Right cardiac atrium (tissue), 5 donors: ENCODE measurements around the gene FAAH. TPM values are rescaled to one million over a fixed set of nuclear protein-coding genes. Genes with fewer than 3 reads are reported as not detected.

Experiments used
- ATAC-seq, 2 donors: fragments of 200-7000 bp; cut with Tn5 transposase; one replicate each; pipeline versions ENCODE4 v1.8.0 to v1.9.1; 2020; ENCODE audit warnings: moderate library complexity in 2 of 2, mild to moderate bottlenecking in 1 of 2
- DNase-seq, 3 donors: peaks; one replicate each; pipeline ENCODE4 v3.0.0-alpha.2; 2020
- H3K27ac ChIP-seq: one replicate; pipeline ENCODE4 v1.5.1; 2013; ENCODE audit warnings: mild to moderate bottlenecking, low read length, control low read depth, moderate library complexity
- H3K27me3 ChIP-seq: one replicate; pipeline ENCODE4 v1.6.1; 2013; ENCODE audit not compliant: control insufficient read depth, insufficient read depth
- H3K4me1 ChIP-seq: one replicate; pipeline ENCODE4 v1.6.1; 2013; ENCODE audit warnings: low read length; ENCODE audit not compliant: control insufficient read depth, insufficient read depth
- H3K4me3 ChIP-seq: one replicate; pipeline ENCODE4 v1.5.1; 2013; ENCODE audit warnings: low read length, control low read depth
- H3K9me3 ChIP-seq: one replicate; pipeline ENCODE4 v1.6.1; 2013; ENCODE audit warnings: low read length; ENCODE audit not compliant: control insufficient read depth
- WGBS: extraction: QIAGEN DNeasy Blood & Tissue Kit; methylation state at CpG from one replicate; pipeline ENCODE4 v1.1.7; 2013; 5-methylcytosine and 5-hydroxymethylcytosine counted together
- intact Hi-C, 4 donors: fragments of 100-400 bp; cut with DNase I; formaldehyde crosslinking; loops; one replicate each; pipeline versions ENCODE4 v1.11.0 to v1.14.0; 2022 to 2023
- polyA plus RNA-seq: library from polyadenylated mRNA; stranded (reverse); fragments of 200-250 nt; gene quantifications from one replicate; pipeline ENCODE4 v1.2.3, GENCODE V29; 2013
- total RNA-seq, 4 donors: library from RNA; stranded (reverse); fragmentation: NEBNext Ultra II Directional; extraction: Animal tissue kit (Norgen Biotek cat#: 25700); gene quantifications; one replicate each; pipeline ENCODE4 v1.2.1, GENCODE V29; 2021
- donor health status: healthy with polysubstance abuse.
- donor health status: DM: no; HTN: yes; CAD: no.
- donor health status: DM: no; HTN: no; CAD: no.
- donor health status: DM: no; HTN: yes; CAD: no; lungs with severe emphysema.
- donor health status: DM: yes; HTN: yes; CAD: no.

The FAAH gene
- total and polyA plus RNA-seq, 5 donors = 4.8 to 17.2 (median 12.7) TPM

GRCh38 chr1:46423574-46424240 lies 29.6 kb downstream of the FAAH start:
- Histone ChIP-seq H3K27me3 (no peaks in the 10 kb centered on the region), H3K4me1 (no peaks in the 10 kb centered on the region), H3K27ac (no peak overlapping the region), H3K9me3 (no peaks in the 10 kb centered on the region), H3K4me3 (no peak overlapping the region)
- WGBS = 77% methylated on average over 16 of the region's 16 CpGs
- no peak for DNase-seq
- intact Hi-C loops = no loop called here
- ATAC-seq = no peak

GRCh38 chr1:46424730-46425129 lies 30.6 kb downstream of the FAAH start:
- DNase-seq = no peak
- Histone ChIP-seq H3K4me1 (no peaks in the 10 kb centered on the region), H3K27me3 (no peaks in the 10 kb centered on the region), H3K4me3 (no peak overlapping the region), H3K9me3 (no peaks in the 10 kb centered on the region), H3K27ac (no peak overlapping the region)
- no peak for ATAC-seq
- intact Hi-C loops = no loop called here
- WGBS = 78% methylated on average over 4 of the region's 4 CpGs

GRCh38 chr1:46425726-46426125 lies 31.6 kb downstream of the FAAH start:
- intact Hi-C loops = no loop called here
- Histone ChIP-seq H3K4me3 (no peak overlapping the region), H3K27me3 (no peaks in the 10 kb centered on the region), H3K4me1 (no peaks in the 10 kb centered on the region), H3K27ac (no peak overlapping the region), H3K9me3 (no peaks in the 10 kb centered on the region)
- no peak for ATAC-seq
- peak in 1 of 3 donors; percentile 9 for DNase-seq
- WGBS = 47% methylated on average over 4 of the region's 4 CpGs

- no peak overlapping the region for H3K4me3 ChIP-seq
- no peaks in the 10 kb centered on the region for H3K4me1 ChIP-seq
- ATAC-seq = no peak
- intact Hi-C loops = no loop called here
- no peaks in the 10 kb centered on the region for H3K27me3 ChIP-seq
- no peak overlapping the region for H3K27ac ChIP-seq
- no peaks in the 10 kb centered on the region for H3K9me3 ChIP-seq
- 47% methylated on average over 2 of the region's 2 CpGs for WGBS
- DNase-seq = no peak
These were observed 33.4 kb downstream of the FAAH start for GRCh38 chr1:46427541-46427940.

GRCh38 chr1:46429436-46429835 lies 35.3 kb downstream of the FAAH start:
- Histone ChIP-seq H3K9me3 (no peaks in the 10 kb centered on the region), H3K4me1 (no peaks in the 10 kb centered on the region), H3K4me3 (no peak overlapping the region), H3K27me3 (no peaks in the 10 kb centered on the region), H3K27ac (no peak overlapping the region)
- 86% methylated on average over 1 of the region's 1 CpG for WGBS
- DNase-seq = peak in 1 of 3 donors; percentile 7
- intact Hi-C loops = no loop called here
- ATAC-seq = peak in 1 of 2 donors; percentile 20

- ATAC-seq = no peak
- H3K27ac ChIP-seq = no peak overlapping the region
- H3K4me3 ChIP-seq = no peak overlapping the region
- intact Hi-C loops = no loop called here
- no peaks in the 10 kb centered on the region for H3K4me1 ChIP-seq
- H3K27me3 ChIP-seq = no peaks in the 10 kb centered on the region
- 81% methylated on average over 6 of the region's 6 CpGs for WGBS
- no peaks in the 10 kb centered on the region for H3K9me3 ChIP-seq
- peak in 1 of 3 donors; percentile 27 for DNase-seq
These were observed 37.6 kb downstream of the FAAH start for GRCh38 chr1:46431695-46432094.

- H3K27me3 ChIP-seq = no peaks in the 10 kb centered on the region
- DNase-seq (peak in 1 of 3 donors; percentile 29), ATAC-seq (no peak)
- WGBS = 68% methylated on average over 10 of the region's 10 CpGs
- no peaks in the 10 kb centered on the region for H3K9me3 ChIP-seq
- no peak overlapping the region for H3K4me3 ChIP-seq
- intact Hi-C loops = no loop called here
- H3K4me1 ChIP-seq = no peaks in the 10 kb centered on the region
- no peak overlapping the region for H3K27ac ChIP-seq
These were observed 38.7 kb downstream of the FAAH start for GRCh38 chr1:46432781-46433327.

GRCh38 chr1:46434358-46434757 lies 40.2 kb downstream of the FAAH start:
- Histone ChIP-seq H3K9me3 (no peaks in the 10 kb centered on the region), H3K4me1 (no peaks in the 10 kb centered on the region), H3K27ac (no peak overlapping the region), H3K4me3 (no peak overlapping the region), H3K27me3 (no peaks in the 10 kb centered on the region)
- WGBS = 93% methylated on average over 3 of the region's 3 CpGs
- intact Hi-C loops = no loop called here
- no peak for DNase-seq
- no peak for ATAC-seq

GRCh38 chr1:46436844-46437243 lies 42.7 kb downstream of the FAAH start:
- WGBS = 95% methylated on average over 1 of the region's 1 CpG
- ATAC-seq (no peak), DNase-seq (no peak)
- Histone ChIP-seq H3K27me3 (no peaks in the 10 kb centered on the region), H3K4me1 (no peaks in the 10 kb centered on the region), H3K27ac (no peak overlapping the region), H3K9me3 (no peaks in the 10 kb centered on the region), H3K4me3 (no peak overlapping the region)
- intact Hi-C loops = no loop called here

- ATAC-seq = no peak
- no peaks in the 10 kb centered on the region for H3K27me3 ChIP-seq
- H3K4me1 ChIP-seq = peaks cover 2% of the 10 kb centered on the region
- intact Hi-C loops = no loop called here
- 30% methylated on average over 4 of the region's 4 CpGs for WGBS
- no peaks in the 10 kb centered on the region for H3K9me3 ChIP-seq
- no peak for DNase-seq
- no peak overlapping the region for H3K4me3 ChIP-seq
- H3K27ac ChIP-seq = no peak overlapping the region
These were observed 43.6 kb downstream of the FAAH start for GRCh38 chr1:46437723-46438122.

GRCh38 chr1:46438346-46438745 lies 44.2 kb downstream of the FAAH start:
- H3K4me3 ChIP-seq = no peak overlapping the region
- no peaks in the 10 kb centered on the region for H3K9me3 ChIP-seq
- H3K4me1 ChIP-seq = peaks cover 2% of the 10 kb centered on the region
- intact Hi-C loops = no loop called here
- H3K27me3 ChIP-seq = no peaks in the 10 kb centered on the region
- 89% methylated on average over 6 of the region's 6 CpGs for WGBS
- DNase-seq = no peak
- no peak for ATAC-seq
- no peak overlapping the region for H3K27ac ChIP-seq
